SK-N-MC (cell line): ENCODE measurements around the gene RCC2.
"Not testable (repeated sequence)": the region's sequence is repeated elsewhere in the genome, so short reads cannot be mapped to it uniquely, and the experiment has no call there.

Source experiments
- EZH2 ChIP-seq: fragments of 200-600 bp; sonication (generic); IDR thresholded peaks from one replicate; pipeline ENCODE4 v1.6.1; 2017; ENCODE audit warnings: antibody characterized with exemption
- FOXP2 ChIP-seq: optimal IDR thresholded peaks from 2 replicates; pipeline ENCODE3; 2011; ENCODE audit warnings: mild to moderate bottlenecking, moderate library complexity; ENCODE audit not compliant: insufficient read depth; ENCODE audit errors: extremely low read length, control extremely low read depth
- POLR2AphosphoS5 ChIP-seq: IDR thresholded peaks from 2 replicates; pipeline ENCODE4 v1.6.1; 2012; ENCODE audit warnings: mild to moderate bottlenecking, low read depth, low read length, borderline replicate concordance

DNA sequence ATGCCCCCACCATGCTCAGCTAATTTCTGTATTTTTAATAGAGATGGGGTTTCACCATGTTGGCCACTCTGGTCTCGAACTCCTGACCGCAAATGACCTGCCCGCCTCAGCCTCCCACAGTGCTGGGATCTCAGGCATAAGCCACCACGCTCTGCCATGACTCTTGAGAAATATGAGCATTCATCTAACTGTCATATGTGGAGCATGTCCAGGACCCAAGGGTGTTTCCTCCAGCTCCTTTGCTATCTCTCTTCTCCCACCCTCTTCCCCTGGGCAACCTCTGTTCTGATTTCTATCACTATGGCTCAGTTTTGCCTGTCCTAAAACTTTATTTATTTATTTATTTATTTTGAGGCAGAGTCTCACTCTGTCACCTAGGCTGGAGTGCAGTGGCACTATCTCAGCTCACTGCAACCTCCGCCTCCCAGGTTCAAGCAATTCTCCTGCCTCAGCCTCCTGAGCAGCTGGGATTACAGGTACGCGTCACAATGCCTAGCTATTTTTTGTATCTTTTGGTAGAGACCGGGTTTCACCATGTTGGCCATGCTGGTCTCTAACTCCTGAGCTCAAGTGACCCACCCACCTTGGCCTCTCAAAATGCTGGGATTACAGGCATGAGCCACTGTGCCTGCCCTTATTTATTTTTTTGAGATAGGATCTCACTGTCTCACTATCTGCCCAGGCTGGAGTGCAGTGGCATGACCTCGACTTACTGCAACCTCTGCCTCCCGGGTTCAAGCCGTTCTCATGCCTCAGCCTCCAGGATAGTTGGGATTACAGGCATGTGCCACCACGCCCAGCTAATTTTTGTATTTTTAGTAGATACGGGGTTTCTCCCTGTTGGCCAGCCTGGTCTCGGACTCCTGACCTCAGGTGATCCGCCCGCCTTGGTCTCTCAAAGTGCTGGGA lies 29.1 kb upstream of the RCC2 start:
- TF ChIP-seq POLR2AphosphoS5, EZH2, FOXP2: not testable (repeated sequence)
